GM23248 (cell line): Measurements from ENCODE around the gene KLHL22. TPM values are rescaled to one million over a fixed set of nuclear protein-coding genes. Genes with fewer than 3 reads are reported as not detected.

Experiments used
- DNase-seq: peaks from one replicate; pipeline ENCODE4 v3.0.0-alpha.2; 2015
- H2AFZ ChIP-seq: fragments of 200-600 bp; sonication (generic); 2 replicates; pipeline ENCODE4 v1.6.1; 2016; ENCODE audit warnings: antibody characterized with exemption
- H3F3A ChIP-seq: fragments of 200-600 bp; sonication (generic); 2 replicates; pipeline ENCODE4 v1.6.1; 2016; ENCODE audit warnings: mild to moderate bottlenecking, antibody characterized with exemption, mixed run types; ENCODE audit not compliant: insufficient read depth
- H3K27ac ChIP-seq: fragments of 200-600 bp; sonication (generic); 2 replicates; pipeline ENCODE4 v1.5.1; 2016; ENCODE audit warnings: mild to moderate bottlenecking
- H3K27me3 ChIP-seq: fragments of 200-600 bp; sonication (generic); replicated peaks from 2 replicates; pipeline ENCODE4 v1.6.1; 2016; ENCODE audit warnings: mild to moderate bottlenecking; ENCODE audit not compliant: insufficient read depth
- H3K36me3 ChIP-seq: fragments of 200-600 bp; sonication (generic); 2 replicates; pipeline ENCODE4 v1.6.1; 2016; ENCODE audit warnings: low read depth, mild to moderate bottlenecking
- H3K4me1 ChIP-seq: fragments of 200-600 bp; sonication (generic); 2 replicates; pipeline ENCODE4 v1.6.1; 2016; ENCODE audit warnings: mild to moderate bottlenecking; ENCODE audit not compliant: insufficient read depth
- H3K4me2 ChIP-seq: fragments of 200-600 bp; sonication (generic); one replicate; pipeline ENCODE4 v1.6.1; 2016; ENCODE audit warnings: mild to moderate bottlenecking; ENCODE audit not compliant: unreplicated experiment
- H3K4me3 ChIP-seq: fragments of 200-600 bp; sonication (generic); 2 replicates; pipeline ENCODE4 v1.5.1; 2016; ENCODE audit warnings: mild to moderate bottlenecking
- H3K79me2 ChIP-seq: fragments of 200-600 bp; sonication (generic); 2 replicates; pipeline ENCODE4 v1.6.1; 2016; ENCODE audit warnings: mild to moderate bottlenecking; ENCODE audit not compliant: insufficient read depth
- H3K9ac ChIP-seq: fragments of 200-600 bp; sonication (generic); 2 replicates; pipeline ENCODE4 v1.6.1; 2016; ENCODE audit warnings: mild to moderate bottlenecking
- H3K9me2 ChIP-seq: fragments of 200-600 bp; sonication (generic); 2 replicates; pipeline ENCODE4 v1.6.1; 2016; ENCODE audit warnings: mixed run types, mild to moderate bottlenecking, moderate library complexity; ENCODE audit not compliant: insufficient read depth
- H3K9me3 ChIP-seq: fragments of 200-600 bp; sonication (generic); one replicate; pipeline ENCODE4 v1.6.1; 2017; ENCODE audit warnings: low read depth
- H4K20me1 ChIP-seq: fragments of 200-600 bp; sonication (generic); 2 replicates; pipeline ENCODE4 v1.6.0; 2016; ENCODE audit not compliant: insufficient read depth
- EZH2 ChIP-seq: fragments of 200-600 bp; sonication (generic); IDR thresholded peaks from 2 replicates; pipeline ENCODE4 v1.6.1; 2018; ENCODE audit warnings: antibody characterized with exemption, mild to moderate bottlenecking; ENCODE audit not compliant: insufficient read depth, poor library complexity, severe bottlenecking
- EZH2phosphoT487 ChIP-seq: fragments of 200-600 bp; sonication (generic); IDR thresholded peaks from 2 replicates; pipeline ENCODE4 v1.6.1; 2018; ENCODE audit warnings: antibody characterized with exemption, moderate library complexity, mild to moderate bottlenecking, low read depth; ENCODE audit not compliant: insufficient read depth
- WGBS, 2 experiments: methylation state at CpG; one replicate each; pipeline ENCODE4 v1.1.6; 2015 to 2017; ENCODE audit warnings: low lambda C conversion rate in 2 of 2, low coverage in 1 of 2; ENCODE audit errors: missing lambda C conversion rate in 2 of 2; 5-methylcytosine and 5-hydroxymethylcytosine counted together
- in situ Hi-C: fragments of 300-500 bp; cut with MboI; formaldehyde crosslinking; loops from 2 replicates; pipeline ENCODE4 v1.15.0; 2020
- polyA plus RNA-seq: library from polyadenylated mRNA; unstranded; fragments of >200 nt; fragmentation: Nextera tagmentation; extraction: Ambion mirVana; gene quantifications from 2 replicates; pipeline ENCODE4 v1.2.1, GENCODE V29; 2016
- total RNA-seq: library from RNA; depleted of rRNA; stranded (reverse); fragments of >200 nt; shearing (Covaris generic); gene quantifications from 2 replicates; pipeline ENCODE4 v1.2.3, GENCODE V29; 2014

Gene KLHL22
- total and polyA plus RNA-seq, 2 experiments from 2014 or later: 19.0 to 41.3 TPM

DNA sequence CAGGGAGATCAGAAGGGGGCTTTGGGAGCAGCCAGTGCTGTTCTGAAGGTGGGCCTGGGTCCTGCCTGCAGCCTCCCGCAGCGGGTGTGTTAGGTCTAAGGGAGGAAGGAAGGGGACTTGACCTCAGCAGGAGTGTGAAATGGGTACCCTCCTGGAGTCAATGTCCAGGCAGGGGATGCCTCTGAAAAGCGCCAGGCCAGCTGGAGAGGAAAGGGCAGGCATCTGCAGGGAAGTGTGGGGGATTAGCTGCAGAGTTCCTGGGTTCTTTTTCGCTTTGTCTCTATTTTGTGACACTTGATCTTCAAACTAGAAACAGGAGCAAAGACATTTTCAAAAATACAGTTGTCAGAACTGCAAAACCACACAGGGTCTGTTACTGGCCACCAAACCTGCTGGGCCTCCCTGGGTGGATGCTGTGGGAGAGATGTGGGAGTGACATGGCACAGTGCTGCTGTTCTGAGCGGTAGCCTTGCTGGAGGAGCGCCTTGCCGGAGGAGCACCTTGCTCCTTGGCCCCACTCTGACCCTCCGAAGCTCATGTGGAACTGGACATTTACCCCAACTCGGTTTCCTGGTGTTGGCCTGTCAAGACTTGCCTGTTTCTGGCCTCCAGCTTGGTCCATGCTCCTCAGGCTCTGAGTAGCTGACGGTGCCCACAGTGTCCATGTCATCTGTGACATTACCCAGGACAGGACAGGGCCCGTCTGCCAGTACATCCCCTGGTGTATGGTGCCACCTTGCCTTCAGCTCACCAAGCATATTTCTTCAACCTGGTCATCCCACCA is 37.7 kb upstream of the KLHL22 start:
- WGBS, 2 experiments: 78 to 85% methylated on average over 11 of the region's 11 CpGs
- Histone ChIP-seq H3K27me3 (no peaks in the 10 kb centered on the region), H3F3A (peaks cover 57% of the 10 kb centered on the region), H3K4me2 (no peak overlapping the region), H3K9ac (peak overlapping the region; percentile 93), H3K9me2 (no peaks in the 10 kb centered on the region), H3K4me1 (peaks cover 52% of the 10 kb centered on the region), H4K20me1 (no peaks in the 10 kb centered on the region), H3K9me3 (no peaks in the 10 kb centered on the region), H3K79me2 (peaks cover 84% of the 10 kb centered on the region), H2AFZ (no peak overlapping the region), H3K4me3 (no peak overlapping the region), H3K27ac (peak overlapping the region; percentile 100), H3K36me3 (peaks cover 9% of the 10 kb centered on the region; the same call in 1 of the 2 replicates)
- TF ChIP-seq EZH2: no peak
- no peak for TF ChIP-seq EZH2phosphoT487
- in situ Hi-C loops: no loop called here
- DNase-seq: no peak

DNA sequence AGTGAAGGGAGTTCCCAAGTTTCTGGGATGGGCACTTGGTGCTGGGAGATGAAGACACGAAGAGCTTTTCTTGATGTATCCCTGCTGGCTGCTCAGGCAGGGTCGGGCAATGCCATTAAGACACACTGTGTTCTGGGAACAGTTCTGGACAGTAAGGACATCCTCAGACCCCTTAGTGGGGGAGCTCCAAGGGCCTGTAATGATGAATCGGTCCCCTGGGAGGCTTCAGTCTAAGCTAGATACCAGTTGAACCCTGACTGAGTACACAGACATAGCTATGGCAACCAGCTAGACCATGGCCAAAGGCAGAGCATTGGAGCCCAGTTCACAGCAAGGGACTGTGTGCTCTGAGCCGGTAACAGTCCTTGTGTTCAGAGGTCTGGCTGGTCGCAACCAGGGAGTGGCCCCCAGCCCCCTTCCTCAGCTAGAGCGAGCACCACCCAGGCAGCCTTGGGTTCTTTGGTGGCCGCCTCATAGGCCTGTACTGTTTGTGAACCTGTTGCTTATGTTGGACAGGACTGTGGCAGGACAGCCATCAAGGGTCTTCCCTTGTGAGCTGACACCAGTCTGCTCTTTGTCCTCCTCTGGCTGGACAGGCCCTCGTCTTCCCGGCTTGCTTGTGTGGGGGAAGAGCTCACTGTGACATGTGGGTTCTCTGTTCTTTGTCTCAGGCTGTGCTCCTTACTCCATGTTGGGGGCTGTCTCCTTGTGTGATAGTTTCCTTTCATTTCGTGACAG is 36.8 kb upstream of the KLHL22 start:
- Histone ChIP-seq H3K27ac (peak overlapping the region; percentile 100), H3K36me3 (peaks cover 2% of the 10 kb centered on the region; the same call in 1 of the 2 replicates), H3K9ac (peak overlapping the region; percentile 93), H3K4me2 (peak overlapping the region; percentile 79), H3K9me3 (no peaks in the 10 kb centered on the region), H2AFZ (no peak overlapping the region), H3K4me1 (peaks cover 55% of the 10 kb centered on the region), H3F3A (peaks cover 65% of the 10 kb centered on the region), H3K27me3 (no peaks in the 10 kb centered on the region), H3K9me2 (no peaks in the 10 kb centered on the region), H3K79me2 (peaks cover 84% of the 10 kb centered on the region), H3K4me3 (no peak overlapping the region), H4K20me1 (no peaks in the 10 kb centered on the region)
- WGBS, 2 experiments: 74 to 78% methylated on average over 10 of the region's 10 CpGs
- DNase-seq: peak; percentile 58
- TF ChIP-seq EZH2phosphoT487 (no peak), EZH2 (no peak)
- in situ Hi-C loops: no loop called here

DNA sequence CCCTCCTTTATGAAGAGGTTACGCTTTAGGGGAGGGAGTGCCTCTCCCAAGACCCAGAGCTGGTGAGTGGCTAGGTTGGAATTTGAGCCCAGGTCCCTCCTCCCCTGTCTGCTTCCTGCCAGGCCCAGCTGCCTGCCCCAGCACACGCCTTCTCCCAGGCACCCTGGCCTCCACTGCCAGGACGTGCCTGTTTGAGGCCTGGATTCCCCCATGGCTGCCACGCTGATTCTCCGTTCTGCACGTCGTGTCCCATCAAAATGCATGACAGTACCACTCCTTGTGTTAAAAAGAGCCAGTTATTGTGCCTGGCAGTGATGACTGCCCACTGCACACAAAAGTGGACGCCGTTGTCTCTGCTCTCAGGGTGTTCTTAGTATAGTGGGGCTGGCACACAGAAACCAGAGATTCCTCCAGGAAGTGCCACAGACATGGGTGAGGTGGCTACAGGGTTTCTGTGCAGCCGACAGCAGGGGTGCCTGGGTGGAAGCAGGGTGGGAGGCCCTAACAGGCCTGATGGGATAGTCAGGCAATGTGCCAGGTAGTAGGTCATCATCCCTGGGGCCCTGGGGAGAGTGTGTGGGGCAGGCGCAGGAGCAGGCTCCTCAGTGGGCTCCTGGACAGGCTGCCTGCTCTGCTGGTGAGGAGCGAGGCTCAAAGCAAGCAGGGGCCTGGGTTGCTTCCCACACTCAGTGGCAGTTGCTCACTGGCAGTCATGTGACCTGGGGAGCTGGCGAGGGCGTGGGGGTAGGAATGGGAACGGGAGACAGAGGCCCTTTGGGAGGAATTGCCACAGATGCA is 36.0 kb upstream of the KLHL22 start:
- Histone ChIP-seq H3K9me2 (no peaks in the 10 kb centered on the region), H3F3A (peaks cover 71% of the 10 kb centered on the region), H4K20me1 (no peaks in the 10 kb centered on the region), H3K4me3 (peak overlapping the region; percentile 43; the same call in 1 of the 2 replicates), H3K9me3 (no peaks in the 10 kb centered on the region), H3K27ac (peak overlapping the region; percentile 100), H3K9ac (peak overlapping the region; percentile 93), H3K36me3 (no peaks in the 10 kb centered on the region), H3K27me3 (no peaks in the 10 kb centered on the region), H3K79me2 (peaks cover 78% of the 10 kb centered on the region), H3K4me2 (peak overlapping the region; percentile 79), H2AFZ (no peak overlapping the region), H3K4me1 (peaks cover 64% of the 10 kb centered on the region)
- WGBS, 2 experiments: 5 to 8% methylated on average over 15 of the region's 15 CpGs
- DNase-seq: peak; percentile 96
- TF ChIP-seq EZH2: no peak
- TF ChIP-seq EZH2phosphoT487: no peak
- in situ Hi-C loops: no loop called here

DNA sequence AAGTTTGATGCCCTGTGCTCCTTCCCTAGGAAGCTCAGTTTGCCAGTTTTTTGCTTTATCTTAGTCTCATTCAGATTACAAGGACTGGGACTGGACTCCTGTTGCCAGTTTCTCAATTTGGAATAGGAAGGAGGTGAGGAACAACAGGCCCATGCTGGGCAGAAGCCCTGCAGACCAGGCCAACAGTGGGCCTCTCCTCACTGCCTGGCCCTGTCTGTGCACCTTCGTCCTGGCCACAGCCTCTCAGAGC is 35.5 kb upstream of the KLHL22 start:
- TF ChIP-seq EZH2phosphoT487: no peak
- no peak for TF ChIP-seq EZH2
- Histone ChIP-seq H3F3A (peaks cover 74% of the 10 kb centered on the region), H3K9me3 (no peaks in the 10 kb centered on the region), H3K4me3 (peak overlapping the region; percentile 26; the same call in 1 of the 2 replicates), H3K9me2 (no peaks in the 10 kb centered on the region), H3K27me3 (no peaks in the 10 kb centered on the region), H3K4me1 (peaks cover 69% of the 10 kb centered on the region), H3K79me2 (peaks cover 79% of the 10 kb centered on the region), H3K36me3 (no peaks in the 10 kb centered on the region), H3K4me2 (peak overlapping the region; percentile 65), H4K20me1 (no peaks in the 10 kb centered on the region), H3K27ac (peak overlapping the region; percentile 100), H2AFZ (no peak overlapping the region), H3K9ac (peak overlapping the region; percentile 93)
- no peak for DNase-seq
- 0% methylated on average over 1 of the region's 1 CpG for WGBS, 2 experiments
- in situ Hi-C loops: no loop called here
